IMR-90 (cell line): ENCODE results near the gene CDK1. TPM values are rescaled to one million over a fixed set of nuclear protein-coding genes. Genes with fewer than 3 reads are reported as not detected.

Experiments used
- ATAC-seq: fragments of 200-7000 bp; cut with Tn5 transposase; 2 replicates; pipeline ENCODE4 v1.9.1; 2020; ENCODE audit warnings: low read depth, mild to moderate bottlenecking, moderate library complexity
- BruUV-seq: library from RNA; stranded (reverse); fragments of 400-500 nt; replicated peaks from 2 replicates; lab custom pipeline; 2021; lab: Mats Ljungman, UMichigan
- CTCF ChIA-PET: fragments of 300-600 bp; formaldehyde crosslinking; extraction: SDS; loops from one replicate; lab custom pipeline; 2021; ENCODE audit warnings: antibody characterized with exemption; lab: Yijun Ruan, JAX
- POLR2A ChIA-PET: fragments of 300-600 bp; sonication (Branson Sonifier 250); formaldehyde crosslinking; loops from one replicate; lab custom pipeline; 2022; ENCODE audit warnings: antibody characterized with exemption; ENCODE audit not compliant: unreplicated experiment; lab: Charles Lee
- DNase-seq: peaks from one replicate; pipeline ENCODE4 v3.0.0; 2013
- H2AFZ ChIP-seq: replicated peaks from 2 replicates; pipeline ENCODE3; 2013; ENCODE audit warnings: low read length, mild to moderate bottlenecking; ENCODE audit not compliant: poor library complexity
- H2AK5ac ChIP-seq: 2 replicates; pipeline ENCODE4 v1.6.1; 2013; ENCODE audit warnings: low read depth, low read length, inconsistent platforms
- H2AK9ac ChIP-seq: replicated peaks from 2 replicates; pipeline ENCODE3; 2013; ENCODE audit warnings: mild to moderate bottlenecking, low read depth, low read length, moderate library complexity; ENCODE audit not compliant: poor library complexity
- H2BK120ac ChIP-seq: 2 replicates; pipeline ENCODE4 v1.6.1; 2013; ENCODE audit warnings: low read depth, low read length, inconsistent platforms
- H2BK15ac ChIP-seq: 3 replicates; pipeline ENCODE4 v1.6.1; 2013; ENCODE audit warnings: low read depth, low read length, inconsistent platforms
- H2BK20ac ChIP-seq: 2 replicates; pipeline ENCODE4 v1.6.1; 2013; ENCODE audit warnings: low read depth, mild to moderate bottlenecking, inconsistent platforms, low read length, moderate library complexity
- H2BK5ac ChIP-seq: 2 replicates; pipeline ENCODE4 v1.6.1; 2013; ENCODE audit warnings: mild to moderate bottlenecking, low read depth, low read length, inconsistent platforms; ENCODE audit not compliant: poor library complexity, severe bottlenecking
- H3K14ac ChIP-seq: replicated peaks from 2 replicates; pipeline ENCODE4 v1.6.1; 2013; ENCODE audit warnings: low read depth, low read length, inconsistent platforms
- H3K18ac ChIP-seq: 2 replicates; pipeline ENCODE4 v1.6.1; 2013; ENCODE audit warnings: low read depth, low read length, control low read depth
- H3K23ac ChIP-seq: 2 replicates; pipeline ENCODE4 v1.6.1; 2013; ENCODE audit warnings: low read depth, low read length, inconsistent platforms
- H3K27ac ChIP-seq: 2 replicates; pipeline ENCODE4 v1.5.1; 2013; ENCODE audit warnings: mild to moderate bottlenecking, control low read depth, low read length; ENCODE audit not compliant: insufficient read depth
- H3K27me3 ChIP-seq: 2 replicates; pipeline ENCODE4 v1.6.1; 2013; ENCODE audit warnings: low read length; ENCODE audit not compliant: control insufficient read depth, insufficient read depth
- H3K36me3 ChIP-seq: 2 replicates; pipeline ENCODE4 v1.6.1; 2013; ENCODE audit warnings: low read length, mixed read lengths; ENCODE audit not compliant: control insufficient read depth, insufficient read depth
- H3K4ac ChIP-seq: 2 replicates; pipeline ENCODE4 v1.6.1; 2013; ENCODE audit warnings: low read depth, low read length, inconsistent platforms
- H3K4me1 ChIP-seq: 2 replicates; pipeline ENCODE4 v1.6.1; 2013; ENCODE audit warnings: low read length, mixed read lengths; ENCODE audit not compliant: control insufficient read depth, insufficient read depth
- H3K4me2 ChIP-seq: 2 replicates; pipeline ENCODE4 v1.6.1; 2013; ENCODE audit warnings: low read depth, mild to moderate bottlenecking, control low read depth, low read length, moderate library complexity
- H3K4me3 ChIP-seq: 2 replicates; pipeline ENCODE4 v1.5.1; 2013; ENCODE audit warnings: low read depth, mild to moderate bottlenecking, control low read depth, low read length, moderate library complexity; ENCODE audit not compliant: insufficient read depth
- H3K56ac ChIP-seq: 2 replicates; pipeline ENCODE4 v1.6.1; 2013; ENCODE audit warnings: low read length, inconsistent platforms; ENCODE audit not compliant: insufficient read depth; ENCODE audit errors: extremely low read depth
- H3K79me1 ChIP-seq, 2 experiments: 2 replicates each; pipeline ENCODE4 v1.6.1; 2013; ENCODE audit warnings: low read length in 2 of 2, inconsistent platforms in 1 of 2, low read depth in 1 of 2
- H3K9ac ChIP-seq: 2 replicates; pipeline ENCODE4 v1.6.1; 2013; ENCODE audit warnings: low read depth, low read length, control low read depth
- H3K9me1 ChIP-seq: 2 replicates; pipeline ENCODE4 v1.6.1; 2013; ENCODE audit warnings: low read length, inconsistent platforms; ENCODE audit not compliant: insufficient read depth
- H3K9me3 ChIP-seq: 2 replicates; pipeline ENCODE4 v1.6.1; 2013; ENCODE audit warnings: low read length; ENCODE audit not compliant: control insufficient read depth, insufficient read depth
- H4K20me1 ChIP-seq: 2 replicates; pipeline ENCODE4 v1.6.1; 2013; ENCODE audit warnings: low read length, inconsistent platforms; ENCODE audit not compliant: insufficient read depth
- H4K5ac ChIP-seq: 2 replicates; pipeline ENCODE4 v1.6.1; 2013; ENCODE audit warnings: mild to moderate bottlenecking, low read depth, low read length, control low read depth
- H4K8ac ChIP-seq, 2 experiments: 2 replicates each; pipeline ENCODE4 v1.6.1; 2013; ENCODE audit warnings: low read depth in 2 of 2, low read length in 2 of 2, control low read depth in 1 of 2, inconsistent platforms in 1 of 2
- H4K91ac ChIP-seq: 2 replicates; pipeline ENCODE4 v1.6.1; 2013; ENCODE audit warnings: low read depth, low read length, inconsistent platforms; ENCODE audit not compliant: insufficient read depth
- RFX5 ChIP-seq: IDR thresholded peaks from 2 replicates; pipeline ENCODE4 v1.8.0; 2012; ENCODE audit warnings: low read depth, mild to moderate bottlenecking, low read length, moderate library complexity
- WGBS, 2 experiments: methylation state at CpG; one replicate each; pipeline versions ENCODE4 v1.1.5 to v1.1.7; 2013; ENCODE audit warnings: missing lambda C conversion rate in 2 of 2; ENCODE audit not compliant: insufficient read length in 1 of 2; ENCODE audit errors: extremely low coverage in 2 of 2; 5-methylcytosine and 5-hydroxymethylcytosine counted together
- dilution Hi-C: fragments of 300-500 bp; cut with HindIII; formaldehyde crosslinking; loops from one replicate; pipeline ENCODE4 v1.14.3; 2018; ENCODE audit warnings: low sequenced_read_pairs; ENCODE audit not compliant: unreplicated experiment
- in situ Hi-C: fragments of 300-500 bp; cut with MboI; formaldehyde crosslinking; loops from 3 replicates; pipeline ENCODE4 v1.14.3; 2019; ENCODE audit warnings: low sequenced_read_pairs, inconsistent platforms, mixed read lengths
- intact Hi-C: fragments of 100-400 bp; cut with micrococcal nuclease; formaldehyde crosslinking; loops from 2 replicates; pipeline ENCODE4 v1.10.0; 2022
- polyA plus RNA-seq, 3 experiments: library from polyadenylated mRNA; depleted of rRNA; stranded (reverse); fragments of >200 nt; gene quantifications; 2 replicates each; pipeline ENCODE4 v1.2.3, GENCODE V29; 2012; ENCODE audit warnings: low replicate concordance in 1 of 3
- total RNA-seq: library from RNA; depleted of rRNA; stranded (reverse); fragments of >200 nt; gene quantifications from 2 replicates; pipeline ENCODE4 v1.2.3, GENCODE V29; 2012
- TF ChIP-seq, protein P1 (sequence below): fragments of 150-350 bp; IDR thresholded peaks from 2 replicates; pipeline ENCODE4 v1.6.1; 2016; ENCODE audit warnings: low read depth, mild to moderate bottlenecking, low read length, moderate library complexity, borderline replicate concordance

The CDK1 gene
- total and polyA plus RNA-seq, 2 of the 4 experiments (the other 2 are of a cell fraction): 21.9 to 28.1 TPM

- dilution Hi-C loops (no loop called here), in situ Hi-C loops (no loop called here), intact Hi-C loops (no loop called here)
- Histone ChIP-seq H4K5ac (no peak overlapping the region), H3K27me3 (peaks cover 53% of the 10 kb centered on the region), H3K4me1 (0 out of 2 replicates have a peak, but pooled peaks cover 2% of the 10 kb centered on the region), H2AK5ac (no peak overlapping the region), H3K4me3 (peak overlapping the region; percentile 9; the same call in 1 of the 2 replicates), H3K79me1 (no peaks in the 10 kb centered on the region), H3K4me2 (peak overlapping the region; percentile 41), H4K20me1 (no peaks in the 10 kb centered on the region), H3K9ac (no peak overlapping the region), H3K36me3 (no peaks in the 10 kb centered on the region), H2BK120ac (no peak overlapping the region), H3K4ac (no peak overlapping the region), H3K9me3 (no peaks in the 10 kb centered on the region), H3K9me1 (no peaks in the 10 kb centered on the region), H2BK20ac (no peak overlapping the region), H3K14ac (no peak overlapping the region), H3K56ac (no peak overlapping the region), H4K8ac (no peak overlapping the region), H2BK5ac (no peak overlapping the region), H2AK9ac (no peak overlapping the region), H2AFZ (peak overlapping the region; percentile 74), H3K18ac (no peak overlapping the region), H3K27ac (no peak overlapping the region), H2BK15ac (no peak overlapping the region), H3K23ac (no peak overlapping the region), H4K91ac (no peak overlapping the region)
- no TSS peak for BruUV-seq
- ATAC-seq (no peak; the same call in 1 of the 2 replicates), DNase-seq (no peak)
- no peak for TF ChIP-seq RFX5
- TF ChIP-seq, protein P1, sequence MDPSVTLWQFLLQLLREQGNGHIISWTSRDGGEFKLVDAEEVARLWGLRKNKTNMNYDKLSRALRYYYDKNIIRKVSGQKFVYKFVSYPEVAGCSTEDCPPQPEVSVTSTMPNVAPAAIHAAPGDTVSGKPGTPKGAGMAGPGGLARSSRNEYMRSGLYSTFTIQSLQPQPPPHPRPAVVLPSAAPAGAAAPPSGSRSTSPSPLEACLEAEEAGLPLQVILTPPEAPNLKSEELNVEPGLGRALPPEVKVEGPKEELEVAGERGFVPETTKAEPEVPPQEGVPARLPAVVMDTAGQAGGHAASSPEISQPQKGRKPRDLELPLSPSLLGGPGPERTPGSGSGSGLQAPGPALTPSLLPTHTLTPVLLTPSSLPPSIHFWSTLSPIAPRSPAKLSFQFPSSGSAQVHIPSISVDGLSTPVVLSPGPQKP: no peak
- POLR2A ChIA-PET: no interaction called here
- WGBS, 2 experiments: 0% methylated on average over 1 of the region's 17 CpGs; no CpG with 5 or more reads in 1 of the 2 experiments
- CTCF ChIA-PET: no interaction called here
These were observed 44.8 kb upstream of the CDK1 start for GRCh38 chr10:60733517-60733822.
